Kidney capillary endothelial cell (primary cell): ENCODE data around the gene CDH26.
"Not testable (repeated sequence)": the region's sequence is repeated elsewhere in the genome, so short reads cannot be mapped to it uniquely, and the experiment has no call there.

ENCODE experiments used
- DNase-seq: peaks from one replicate; pipeline ENCODE4 v3.0.0-alpha.2; 2018; ENCODE audit warnings: low spot score

CDH26 gene

GRCh38 chr20:59940956-59941294, 17.3 kb upstream of the CDH26 start:
- no peak for DNase-seq

- no peak for DNase-seq
Observed at GRCh38 chr20:59942245-59942644, 16.0 kb upstream of the CDH26 start.

GRCh38 chr20:59944726-59945125, 13.5 kb upstream of the CDH26 start:
- no peak for DNase-seq

- DNase-seq = no peak
Observed at GRCh38 chr20:59945175-59945574, 13.0 kb upstream of the CDH26 start.

GRCh38 chr20:59945731-59946130, 12.5 kb upstream of the CDH26 start:
- no peak for DNase-seq

GRCh38 chr20:59947376-59947775, 10.8 kb upstream of the CDH26 start:
- no peak for DNase-seq

- DNase-seq = no peak
Observed at GRCh38 chr20:59948212-59948611, 10.0 kb upstream of the CDH26 start.

GRCh38 chr20:59948828-59949720, 9.1 kb upstream of the CDH26 start:
- DNase-seq = peak; percentile 32

GRCh38 chr20:59949911-59950310, 8.3 kb upstream of the CDH26 start:
- no peak for DNase-seq

GRCh38 chr20:59954718-59955117, 3.5 kb upstream of the CDH26 start:
- no peak for DNase-seq

- DNase-seq = peak; percentile 7
Observed at GRCh38 chr20:59955131-59955796, 3.0 kb upstream of the CDH26 start.

GRCh38 chr20:59957568-59957967, 655 bp upstream of the CDH26 start:
- not testable (repeated sequence) for DNase-seq

GRCh38 chr20:59958626-59959025, 403 bp downstream of the CDH26 start:
- no peak for DNase-seq

GRCh38 chr20:59961423-59961822, 3.2 kb downstream of the CDH26 start:
- DNase-seq = no peak

- no peak for DNase-seq
Observed at GRCh38 chr20:59962155-59962554, 3.9 kb downstream of the CDH26 start.

- no peak for DNase-seq
Observed at GRCh38 chr20:59966428-59966827, 8.2 kb downstream of the CDH26 start.

GRCh38 chr20:59971428-59971827, 13.2 kb downstream of the CDH26 start:
- no peak for DNase-seq

- DNase-seq = no peak
Observed at GRCh38 chr20:59972037-59972801, 14.0 kb downstream of the CDH26 start.

- no peak for DNase-seq
Observed at GRCh38 chr20:59976156-59976782, 18.0 kb downstream of the CDH26 start.

GRCh38 chr20:59977086-59977485, 18.9 kb downstream of the CDH26 start:
- DNase-seq = no peak

- DNase-seq = no peak
Observed at GRCh38 chr20:59983076-59983475, 24.9 kb downstream of the CDH26 start.

GRCh38 chr20:59984541-59984940, 26.3 kb downstream of the CDH26 start:
- no peak for DNase-seq
